Gastrocnemius medialis (tissue), 4 donors: ENCODE measurements around the gene LSM5.
A peak's percentile ranks its signal among the peaks of the same experiment; 100 is the strongest.

Experiments
- CTCF ChIP-seq, 5 experiments: fragments of 450-650 bp in 3 of 5; fragments of 200-600 bp in 2 of 5; sonication (generic) in 2 of 5; IDR thresholded peaks in 4 of 5; conservative IDR thresholded peaks in 1 of 5; 1 replicate in 4 of 5; 2 replicates in 1 of 5; pipeline ENCODE4 v1.5.1; 2016 to 2019; ENCODE audit warnings: antibody characterized with exemption in 5 of 5, mild to moderate bottlenecking in 3 of 5, moderate library complexity in 3 of 5
- POLR2A ChIP-seq, 2 donors: fragments of 450-650 bp; IDR thresholded peaks; one replicate each; pipeline ENCODE4 v1.6.1; 2017; ENCODE audit warnings: antibody characterized with exemption in 2 of 2, mild to moderate bottlenecking in 2 of 2, moderate library complexity in 2 of 2

GRCh38 chr7:32494946-32495297, 4.7 kb upstream of the LSM5 start:
- TF ChIP-seq CTCF (IDR thresholded peaks at IDR 0.05 in 4 of 5, conservative IDR thresholded peaks at IDR 0.05 in 1 of 5): peak in 1 of 5 experiments; percentile 9
- TF ChIP-seq POLR2A (IDR thresholded peaks at IDR 0.05): peak in 1 of 2 donors; percentile 71
